Caco-2 (cell line): Measurements from ENCODE around the gene CHSY1. TPM values are rescaled to one million over a fixed set of nuclear protein-coding genes. Genes with fewer than 3 reads are reported as not detected.

Experiments used
- BruUV-seq: library from RNA; stranded (reverse); fragments of 400-500 nt; replicated peaks from 2 replicates; lab custom pipeline; 2021; lab: Mats Ljungman, UMichigan
- CTCF ChIA-PET: fragments of 300-600 bp; sonication (Branson Sonifier 250); formaldehyde crosslinking; loops from one replicate; lab custom pipeline; 2022; ENCODE audit warnings: antibody characterized with exemption; lab: Charles Lee
- POLR2A ChIA-PET: fragments of 300-600 bp; sonication (Branson Sonifier 250); formaldehyde crosslinking; loops from one replicate; lab custom pipeline; 2022; ENCODE audit warnings: antibody characterized with exemption; lab: Charles Lee
- DNase-seq, 2 experiments: peaks; one replicate each; pipeline versions ENCODE4 v3.0.0 to v3.0.0-alpha.2; 2020 to 2022
- H3K27me3 ChIP-seq: replicated peaks from 2 replicates; pipeline ENCODE4 v1.6.0; 2011; ENCODE audit warnings: low read length; ENCODE audit not compliant: control insufficient read depth, insufficient read depth
- H3K36me3 ChIP-seq: 2 replicates; pipeline ENCODE4 v1.5.1; 2011; ENCODE audit warnings: low read length; ENCODE audit not compliant: control insufficient read depth, insufficient read depth
- H3K4me1 ChIP-seq: fragments of 250-450 bp; sonication (Bioruptor Pico); 2 replicates; pipeline ENCODE4 v1.5.1; 2020; ENCODE audit warnings: mild to moderate bottlenecking
- H3K4me3 ChIP-seq: 2 replicates; pipeline ENCODE4 v1.5.1; 2011; ENCODE audit warnings: low read depth, mild to moderate bottlenecking, control low read depth, low read length
- H3K9me3 ChIP-seq: fragments of 250-450 bp; sonication (Bioruptor Pico); 2 replicates; pipeline ENCODE4 v1.5.1; 2020; ENCODE audit warnings: mild to moderate bottlenecking, moderate library complexity
- H3K27ac Mint-ChIP-seq: one replicate; pipeline ENCODE4 v1.8.0; 2022; ENCODE audit warnings: mixed read lengths; ENCODE audit not compliant: unreplicated experiment
- H3K27me3 Mint-ChIP-seq: one replicate; pipeline ENCODE4 v1.8.0; 2022; ENCODE audit warnings: mixed read lengths; ENCODE audit not compliant: insufficient read depth, unreplicated experiment
- H3K36me3 Mint-ChIP-seq: one replicate; pipeline ENCODE4 v1.8.0; 2022; ENCODE audit warnings: mild to moderate bottlenecking, mixed read lengths; ENCODE audit not compliant: insufficient read depth, unreplicated experiment
- H3K4me1 Mint-ChIP-seq: one replicate; pipeline ENCODE4 v1.8.0; 2022; ENCODE audit warnings: low read depth, mixed read lengths; ENCODE audit not compliant: unreplicated experiment
- H3K4me3 Mint-ChIP-seq: one replicate; pipeline ENCODE4 v1.8.0; 2022; ENCODE audit warnings: mild to moderate bottlenecking, moderate library complexity, mixed read lengths; ENCODE audit not compliant: unreplicated experiment
- H3K9me3 Mint-ChIP-seq: one replicate; pipeline ENCODE4 v1.8.0; 2022; ENCODE audit warnings: mixed read lengths; ENCODE audit not compliant: unreplicated experiment
- intact Hi-C: fragments of 100-400 bp; cut with micrococcal nuclease; formaldehyde crosslinking; loops from one replicate; pipeline ENCODE4 v1.10.0; 2022; ENCODE audit not compliant: unreplicated experiment
- total RNA-seq: library from RNA; stranded (reverse); gene quantifications from 2 replicates; pipeline ENCODE4 v1.2.3, GENCODE V29; 2022
- TF ChIP-seq, protein P1 (sequence below), 2 experiments: fragments of 200-600 bp in 1 of 2; IDR thresholded peaks; 1 replicate in 1 of 2; 2 replicates in 1 of 2; pipeline versions ENCODE4 v1.5.1 to v1.8.0; 2011 to 2022; ENCODE audit warnings: antibody characterized with exemption in 1 of 2, control low read depth in 1 of 2, inconsistent platforms in 1 of 2, low read depth in 1 of 2, low read length in 1 of 2, mild to moderate bottlenecking in 1 of 2, moderate library complexity in 1 of 2; ENCODE audit not compliant: insufficient read depth in 1 of 2, severe bottlenecking in 1 of 2, unreplicated experiment in 1 of 2

CHSY1 gene
- total RNA-seq, 1 experiment from 2014 or later = 18.7 TPM

DNA sequence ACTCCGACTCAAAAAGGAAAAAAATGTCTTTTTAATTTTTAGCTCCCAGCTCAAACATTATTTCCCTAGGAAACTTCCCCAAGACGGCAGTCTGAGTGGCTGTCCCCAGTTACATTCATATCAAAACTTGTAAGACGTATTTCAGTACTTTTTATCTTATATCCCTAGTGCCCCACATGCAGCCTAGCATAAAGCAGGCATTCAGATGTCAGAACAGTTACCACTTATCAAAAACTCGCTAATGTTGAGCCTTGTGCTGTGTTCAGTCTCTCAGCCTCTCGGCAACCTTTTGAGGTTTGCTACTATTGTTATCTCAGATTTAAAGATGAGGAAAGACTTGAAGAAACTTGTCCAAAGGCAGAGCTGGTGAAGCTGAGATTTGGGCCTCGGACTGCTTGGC lies 32.1 kb upstream of the CHSY1 start:
- Histone ChIP-seq H3K4me1 (peaks cover 24% of the 10 kb centered on the region), H3K9me3 (no peaks in the 10 kb centered on the region), H3K4me3 (no peak overlapping the region), H3K36me3 (peaks cover 4% of the 10 kb centered on the region), H3K27me3 (no peaks in the 10 kb centered on the region)
- Mint-ChIP-seq H3K4me3 (no peak overlapping the region), H3K4me1 (peaks cover 11% of the 10 kb centered on the region), H3K36me3 (peaks cover 83% of the 10 kb centered on the region), H3K27ac (no peak overlapping the region), H3K9me3 (no peaks in the 10 kb centered on the region), H3K27me3 (no peaks in the 10 kb centered on the region)
- POLR2A ChIA-PET = no interaction called here
- CTCF ChIA-PET = no interaction called here
- TF ChIP-seq, protein P1, sequence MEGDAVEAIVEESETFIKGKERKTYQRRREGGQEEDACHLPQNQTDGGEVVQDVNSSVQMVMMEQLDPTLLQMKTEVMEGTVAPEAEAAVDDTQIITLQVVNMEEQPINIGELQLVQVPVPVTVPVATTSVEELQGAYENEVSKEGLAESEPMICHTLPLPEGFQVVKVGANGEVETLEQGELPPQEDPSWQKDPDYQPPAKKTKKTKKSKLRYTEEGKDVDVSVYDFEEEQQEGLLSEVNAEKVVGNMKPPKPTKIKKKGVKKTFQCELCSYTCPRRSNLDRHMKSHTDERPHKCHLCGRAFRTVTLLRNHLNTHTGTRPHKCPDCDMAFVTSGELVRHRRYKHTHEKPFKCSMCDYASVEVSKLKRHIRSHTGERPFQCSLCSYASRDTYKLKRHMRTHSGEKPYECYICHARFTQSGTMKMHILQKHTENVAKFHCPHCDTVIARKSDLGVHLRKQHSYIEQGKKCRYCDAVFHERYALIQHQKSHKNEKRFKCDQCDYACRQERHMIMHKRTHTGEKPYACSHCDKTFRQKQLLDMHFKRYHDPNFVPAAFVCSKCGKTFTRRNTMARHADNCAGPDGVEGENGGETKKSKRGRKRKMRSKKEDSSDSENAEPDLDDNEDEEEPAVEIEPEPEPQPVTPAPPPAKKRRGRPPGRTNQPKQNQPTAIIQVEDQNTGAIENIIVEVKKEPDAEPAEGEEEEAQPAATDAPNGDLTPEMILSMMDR (IDR thresholded peaks at IDR 0.05; ENCODE audit: insufficient read depth in 1 of 2, low read depth in 1 of 2, low read length in 1 of 2, severe bottlenecking in 1 of 2, unreplicated experiment in 1 of 2) = no peak
- BruUV-seq = no TSS peak
- no peak for DNase-seq
- intact Hi-C loops = no loop called here

DNA sequence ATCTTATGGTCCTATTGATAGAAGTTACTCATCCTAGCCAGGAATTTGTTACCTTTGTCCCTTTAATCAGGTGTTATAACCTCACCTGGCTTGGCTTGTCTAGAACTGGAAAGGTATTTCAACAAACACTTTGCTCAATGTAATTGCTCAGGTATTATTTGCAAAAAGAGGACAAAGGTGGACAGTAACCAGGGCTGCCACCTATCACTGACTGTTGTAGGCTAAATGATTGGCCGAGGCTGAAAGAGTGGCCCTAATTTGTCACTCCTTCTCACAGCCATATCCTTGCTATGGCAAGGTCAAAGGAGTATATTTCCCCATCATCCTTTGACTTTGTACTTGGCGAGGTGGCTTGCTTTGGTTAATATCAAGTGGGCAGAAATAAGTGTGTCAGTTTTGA lies 28.2 kb upstream of the CHSY1 start:
- TF ChIP-seq, protein P1 (IDR thresholded peaks at IDR 0.05; ENCODE audit: insufficient read depth in 1 of 2, low read depth in 1 of 2, low read length in 1 of 2, severe bottlenecking in 1 of 2, unreplicated experiment in 1 of 2) = no peak
- H3K9me3 ChIP-seq = no peaks in the 10 kb centered on the region
- peaks cover 36% of the 10 kb centered on the region for H3K4me1 ChIP-seq
- peak; percentile 72 to 80 for DNase-seq
- H3K36me3 ChIP-seq = peaks cover 2% of the 10 kb centered on the region
- H3K4me3 ChIP-seq = no peak overlapping the region
- no peak overlapping the region for H3K27ac Mint-ChIP-seq
- POLR2A ChIA-PET = interaction anchor here (1.0 kb wide), 1 partner anchor 15 kb away, joined by 3 read pairs; the partner anchor contains the start of gene SNRPA1
- peak overlapping the region; percentile 46 for H3K4me3 Mint-ChIP-seq
- intact Hi-C loops = loop anchor here (1.0 kb wide), 1 partner anchor 14 kb away; no protein-coding TSS in a partner anchor
- no peaks in the 10 kb centered on the region for H3K27me3 Mint-ChIP-seq
- no peaks in the 10 kb centered on the region for H3K9me3 Mint-ChIP-seq
- H3K4me1 Mint-ChIP-seq = peaks cover 11% of the 10 kb centered on the region
- peaks cover 74% of the 10 kb centered on the region for H3K36me3 Mint-ChIP-seq
- H3K27me3 ChIP-seq = no peaks in the 10 kb centered on the region
- BruUV-seq = no TSS peak
- CTCF ChIA-PET = no interaction called here

DNA sequence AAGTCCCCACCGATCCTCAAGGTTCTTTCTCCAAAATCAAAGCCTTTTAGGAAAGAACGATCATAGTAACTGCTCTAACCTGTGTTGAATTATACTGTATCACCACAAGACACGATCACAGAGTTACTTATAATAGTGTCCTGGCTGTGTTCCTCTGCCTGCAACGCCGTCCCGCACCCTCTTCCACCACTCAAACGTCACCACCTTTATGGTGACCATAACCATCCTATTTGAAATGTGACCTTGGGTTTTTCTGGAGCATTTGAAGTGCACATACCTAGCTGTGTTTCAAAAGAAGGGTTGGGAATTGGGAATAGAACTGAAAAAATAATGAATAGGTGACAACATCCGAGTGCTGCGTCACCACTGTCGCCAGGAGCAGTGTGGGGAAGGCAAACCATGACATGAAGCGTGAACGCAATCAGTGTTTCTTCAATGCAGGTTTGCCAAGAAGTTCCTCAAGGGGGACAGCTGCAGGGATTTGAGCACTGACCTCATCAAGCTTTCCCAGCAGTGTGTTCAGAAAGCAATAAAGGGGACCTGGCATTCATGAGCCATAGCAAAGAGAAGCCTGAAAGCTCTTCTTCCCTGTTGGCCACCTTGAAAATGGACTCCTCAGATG lies 26.2 kb upstream of the CHSY1 start:
- Histone ChIP-seq H3K4me3 (peak overlapping the region; percentile 88), H3K4me1 (peaks cover 36% of the 10 kb centered on the region), H3K9me3 (no peaks in the 10 kb centered on the region), H3K27me3 (no peaks in the 10 kb centered on the region), H3K36me3 (peaks cover 5% of the 10 kb centered on the region)
- Mint-ChIP-seq H3K4me1 (peaks cover 11% of the 10 kb centered on the region), H3K27ac (peak overlapping the region; percentile 84), H3K27me3 (no peaks in the 10 kb centered on the region), H3K36me3 (peaks cover 74% of the 10 kb centered on the region), H3K9me3 (no peaks in the 10 kb centered on the region), H3K4me3 (peak overlapping the region; percentile 90)
- TF ChIP-seq, protein P1 (IDR thresholded peaks at IDR 0.05; ENCODE audit: insufficient read depth in 1 of 2, low read depth in 1 of 2, low read length in 1 of 2, severe bottlenecking in 1 of 2, unreplicated experiment in 1 of 2) = no peak
- TSS peak; percentile 97 for BruUV-seq
- CTCF ChIA-PET = interaction anchor here (1.8 kb wide), 1 partner anchor 11 kb away, joined by 5 read pairs; no protein-coding TSS in a partner anchor
- POLR2A ChIA-PET = interaction anchor here (0.8 to 1.0 kb wide), 2 partner anchors 16 to 26 kb away, joined by 3 to 5 read pairs; partner anchors contain the start of gene CHSY1
- intact Hi-C loops = no loop called here
- no peak for DNase-seq
